GM19468 (cell line): ENCODE measurements around the gene RLF.

ENCODE experiments used
- ATAC-seq: cut with Tn5 transposase; IDR thresholded peaks from one replicate; pipeline ENCODE4 v1.9.1; 2021; ENCODE audit warnings: mild to moderate bottlenecking, moderate library complexity, moderate number of reproducible peaks; ENCODE audit not compliant: unreplicated experiment; ENCODE audit errors: extremely low read depth

RLF gene, protein sequence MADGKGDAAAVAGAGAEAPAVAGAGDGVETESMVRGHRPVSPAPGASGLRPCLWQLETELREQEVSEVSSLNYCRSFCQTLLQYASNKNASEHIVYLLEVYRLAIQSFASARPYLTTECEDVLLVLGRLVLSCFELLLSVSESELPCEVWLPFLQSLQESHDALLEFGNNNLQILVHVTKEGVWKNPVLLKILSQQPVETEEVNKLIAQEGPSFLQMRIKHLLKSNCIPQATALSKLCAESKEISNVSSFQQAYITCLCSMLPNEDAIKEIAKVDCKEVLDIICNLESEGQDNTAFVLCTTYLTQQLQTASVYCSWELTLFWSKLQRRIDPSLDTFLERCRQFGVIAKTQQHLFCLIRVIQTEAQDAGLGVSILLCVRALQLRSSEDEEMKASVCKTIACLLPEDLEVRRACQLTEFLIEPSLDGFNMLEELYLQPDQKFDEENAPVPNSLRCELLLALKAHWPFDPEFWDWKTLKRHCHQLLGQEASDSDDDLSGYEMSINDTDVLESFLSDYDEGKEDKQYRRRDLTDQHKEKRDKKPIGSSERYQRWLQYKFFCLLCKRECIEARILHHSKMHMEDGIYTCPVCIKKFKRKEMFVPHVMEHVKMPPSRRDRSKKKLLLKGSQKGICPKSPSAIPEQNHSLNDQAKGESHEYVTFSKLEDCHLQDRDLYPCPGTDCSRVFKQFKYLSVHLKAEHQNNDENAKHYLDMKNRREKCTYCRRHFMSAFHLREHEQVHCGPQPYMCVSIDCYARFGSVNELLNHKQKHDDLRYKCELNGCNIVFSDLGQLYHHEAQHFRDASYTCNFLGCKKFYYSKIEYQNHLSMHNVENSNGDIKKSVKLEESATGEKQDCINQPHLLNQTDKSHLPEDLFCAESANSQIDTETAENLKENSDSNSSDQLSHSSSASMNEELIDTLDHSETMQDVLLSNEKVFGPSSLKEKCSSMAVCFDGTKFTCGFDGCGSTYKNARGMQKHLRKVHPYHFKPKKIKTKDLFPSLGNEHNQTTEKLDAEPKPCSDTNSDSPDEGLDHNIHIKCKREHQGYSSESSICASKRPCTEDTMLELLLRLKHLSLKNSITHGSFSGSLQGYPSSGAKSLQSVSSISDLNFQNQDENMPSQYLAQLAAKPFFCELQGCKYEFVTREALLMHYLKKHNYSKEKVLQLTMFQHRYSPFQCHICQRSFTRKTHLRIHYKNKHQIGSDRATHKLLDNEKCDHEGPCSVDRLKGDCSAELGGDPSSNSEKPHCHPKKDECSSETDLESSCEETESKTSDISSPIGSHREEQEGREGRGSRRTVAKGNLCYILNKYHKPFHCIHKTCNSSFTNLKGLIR (N-terminal part only)

DNA sequence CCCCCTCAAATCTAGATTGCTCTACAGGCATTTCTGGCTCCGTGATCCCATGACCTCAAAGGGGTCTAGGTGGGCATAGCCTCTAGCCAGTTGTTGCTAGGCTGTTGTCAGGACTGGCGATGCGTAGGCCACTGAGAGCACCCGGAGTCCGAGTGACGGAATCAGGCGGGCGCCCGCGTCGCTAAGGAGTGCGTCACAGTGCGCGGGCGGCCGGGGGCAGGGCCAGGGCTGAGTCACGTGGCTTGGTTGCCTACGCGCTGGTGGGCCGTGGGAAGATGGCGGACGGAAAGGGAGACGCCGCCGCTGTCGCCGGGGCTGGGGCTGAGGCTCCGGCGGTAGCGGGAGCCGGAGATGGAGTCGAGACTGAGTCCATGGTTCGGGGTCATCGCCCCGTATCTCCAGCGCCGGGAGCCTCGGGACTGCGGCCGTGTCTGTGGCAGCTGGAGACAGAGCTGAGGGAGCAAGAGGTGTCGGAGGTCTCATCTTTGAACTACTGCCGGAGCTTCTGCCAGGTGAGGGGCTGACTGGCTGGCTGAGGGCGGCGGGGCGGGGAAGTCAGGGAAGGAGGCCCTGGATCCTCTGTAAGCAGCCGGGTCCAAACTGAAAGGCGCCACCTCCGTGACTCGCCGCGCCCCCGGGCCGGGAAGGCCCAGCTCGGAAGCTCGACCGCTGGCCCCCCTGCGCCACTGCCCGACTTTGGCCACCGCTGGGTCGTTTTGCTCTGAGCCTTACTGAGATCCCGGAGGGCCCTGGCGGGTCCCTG lies at the start of gene RLF:
Gene RLF, plus strand, starts transcription at position 263 of the 763 bp plus-strand sequence. Its CDS starts 13 bp downstream, at position 276.
- peak; percentile 70 for ATAC-seq

DNA sequence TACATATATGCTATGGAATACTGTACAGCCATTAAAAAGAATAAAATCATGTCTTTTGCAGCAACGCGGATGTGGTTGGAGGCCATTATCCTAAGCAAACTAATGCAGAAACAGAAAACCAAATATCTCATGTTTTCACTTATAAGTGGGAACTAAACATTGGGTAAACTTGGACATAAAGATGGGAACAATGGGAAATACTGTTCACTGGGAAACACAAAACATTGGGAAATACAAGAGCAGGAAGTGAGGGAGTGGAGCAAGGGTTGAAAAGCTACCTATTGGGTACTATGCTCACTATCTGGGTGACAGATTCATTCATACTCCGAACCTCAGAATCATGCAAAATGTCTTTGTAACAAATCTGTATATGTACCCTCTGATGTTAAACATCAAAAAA lies 46.8 kb upstream of the RLF start:
- ATAC-seq, result no peak

DNA sequence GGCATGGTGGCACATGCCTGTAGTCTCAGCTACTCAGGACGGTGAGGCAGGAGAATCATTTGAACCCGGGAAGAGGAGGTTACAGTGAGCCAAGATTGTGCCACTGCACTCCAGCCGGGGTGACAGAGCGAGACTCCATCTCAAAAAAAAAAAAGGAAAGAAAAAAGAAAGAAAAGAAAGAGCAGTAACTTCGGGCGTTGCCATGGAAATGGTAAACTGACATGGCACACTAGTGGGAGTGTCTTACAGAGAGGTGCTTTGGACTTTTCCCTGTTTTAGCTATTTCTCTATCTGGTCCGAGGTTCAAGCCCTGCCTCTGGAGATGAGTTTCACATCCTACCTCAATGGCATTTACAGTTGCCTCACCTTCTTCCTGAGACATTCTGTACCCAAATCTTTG lies 41.1 kb upstream of the RLF start:
- no peak for ATAC-seq

- ATAC-seq, result no peak
Observed at GRCh38 chr1:40122855-40123254, 38.3 kb upstream of the RLF start.

- no peak for ATAC-seq
Observed at GRCh38 chr1:40130892-40131291, 30.3 kb upstream of the RLF start.

DNA sequence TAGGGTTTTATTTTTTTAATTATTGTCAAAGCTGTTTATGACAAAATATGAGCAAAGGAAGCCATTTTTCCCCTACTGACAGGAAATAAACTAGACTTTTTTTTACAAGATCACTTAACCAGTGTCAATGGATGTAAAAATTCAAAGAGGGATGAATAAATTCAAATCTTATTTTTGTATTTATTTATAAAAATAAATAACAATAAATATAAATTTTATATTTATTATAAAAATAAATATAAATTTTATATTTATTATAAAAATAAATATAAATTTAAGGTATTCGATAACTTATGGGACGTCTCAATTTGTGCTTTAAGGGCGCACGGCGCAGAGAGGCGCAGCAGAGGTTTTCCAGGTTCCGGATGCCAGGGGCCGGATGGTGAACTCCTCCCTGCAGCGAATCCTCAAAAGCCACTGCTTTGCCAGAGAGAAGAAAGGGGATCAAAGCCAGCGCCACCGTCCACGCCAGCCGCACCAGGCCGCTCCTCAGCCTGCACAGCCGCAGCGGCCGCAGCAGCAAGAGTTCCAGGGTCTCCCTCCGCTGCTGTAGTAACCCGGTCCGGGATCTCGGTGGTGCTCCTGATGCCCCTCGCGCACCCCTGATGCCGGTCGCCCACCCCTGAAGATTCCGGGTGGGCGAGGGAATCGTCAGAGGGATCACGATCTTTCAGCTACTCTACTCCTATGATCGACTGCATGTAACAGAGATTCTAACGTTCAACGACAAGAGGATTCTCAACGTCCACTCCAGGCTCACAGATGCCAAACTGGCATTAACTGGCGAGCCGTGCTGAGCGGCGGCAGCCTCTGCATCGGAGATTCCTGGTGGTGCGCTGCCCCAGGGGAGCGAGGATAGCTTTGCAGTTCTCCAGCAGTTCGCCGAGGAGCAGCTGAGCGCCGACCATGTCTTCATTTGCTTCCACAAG lies 28.5 kb upstream of the RLF start:
- ATAC-seq, result no peak

- ATAC-seq, result no peak
Observed at GRCh38 chr1:40133312-40133665, 27.9 kb upstream of the RLF start.

- no peak for ATAC-seq
Observed at GRCh38 chr1:40133839-40134238, 27.3 kb upstream of the RLF start.

GRCh38 chr1:40140211-40140973 lies 20.8 kb upstream of the RLF start:
- ATAC-seq, result no peak

GRCh38 chr1:40141878-40142535 lies 19.2 kb upstream of the RLF start:
- ATAC-seq, result no peak

DNA sequence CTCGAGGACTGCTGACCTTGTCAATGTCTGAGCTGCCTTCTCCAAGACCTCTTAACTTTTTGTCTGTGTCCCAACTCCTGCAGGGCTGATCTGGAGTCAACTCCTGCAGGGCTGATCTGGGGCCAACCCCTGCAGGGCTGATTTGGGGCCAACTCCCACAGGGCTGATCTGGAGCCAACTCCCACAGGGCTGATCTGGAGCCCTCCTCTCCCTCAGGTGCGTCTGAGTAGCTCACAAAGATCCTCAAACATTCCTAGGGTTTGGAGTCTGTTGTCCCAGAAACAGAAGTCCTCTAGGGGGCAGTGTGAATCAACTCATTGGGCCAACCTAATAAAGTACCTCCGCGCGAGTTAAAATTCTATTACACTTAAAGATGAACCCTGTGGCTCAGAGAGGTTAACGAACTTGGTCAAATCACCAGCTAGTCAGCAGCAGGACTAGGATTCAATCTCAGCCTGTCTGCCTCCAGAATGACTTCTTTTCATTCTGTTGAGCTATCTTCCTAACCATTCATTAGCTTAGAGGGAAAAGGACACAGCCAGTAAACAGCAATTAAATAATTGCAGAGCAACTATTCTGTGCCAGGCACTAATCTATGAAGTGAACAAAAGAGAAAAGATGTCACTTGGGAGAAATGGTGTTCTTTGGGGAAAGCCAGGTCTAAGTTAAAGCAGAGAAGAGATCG lies 17.2 kb upstream of the RLF start:
- no peak for ATAC-seq

DNA sequence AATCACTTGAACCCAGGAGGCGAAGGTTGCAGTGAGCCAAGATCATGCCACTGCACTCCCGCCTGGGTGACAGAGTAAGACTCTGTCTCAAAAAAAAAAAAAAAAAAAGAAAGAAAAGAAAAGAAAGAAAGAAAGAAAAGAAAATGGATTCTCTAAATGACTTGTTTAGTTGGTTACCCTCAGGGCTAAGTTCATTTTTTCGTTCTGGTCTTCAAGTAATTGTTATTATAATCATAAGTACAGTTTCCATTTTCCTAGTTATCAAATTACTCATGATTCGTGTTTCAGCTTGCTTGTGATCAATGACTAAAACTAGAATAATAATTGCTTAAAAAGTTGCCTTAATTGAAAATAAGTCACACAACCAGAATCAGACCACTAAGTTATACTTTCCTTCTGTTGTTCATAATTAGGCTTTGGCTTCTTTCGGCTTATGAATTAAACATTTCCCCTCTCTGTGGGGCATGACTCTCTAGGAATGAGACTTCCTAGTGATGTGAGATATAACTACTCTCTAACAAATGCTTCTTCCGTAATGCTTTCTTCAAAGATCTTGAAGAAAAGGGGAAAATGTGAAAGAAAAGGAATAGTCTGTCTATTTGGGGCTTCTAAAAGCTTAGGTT lies 9.6 kb upstream of the RLF start:
- no peak for ATAC-seq

GRCh38 chr1:40153073-40153770 lies 8.0 kb upstream of the RLF start:
- peak; percentile 55 for ATAC-seq

- ATAC-seq, result no peak
Observed at GRCh38 chr1:40155135-40155534, 6.1 kb upstream of the RLF start.

- no peak for ATAC-seq
Observed at GRCh38 chr1:40155910-40156309, 5.3 kb upstream of the RLF start.

GRCh38 chr1:40160806-40161124 lies 422 bp upstream of the RLF start:
- ATAC-seq, result no peak
